ENCODE results near the gene C5orf47. TPM values are rescaled to one million over a fixed set of nuclear protein-coding genes. Genes with fewer than 3 reads are reported as not detected.

The C5orf47 gene
- total and polyA plus RNA-seq, 2 donors (not counting 1 experiment from before 2014, with no cell fraction given): not detected

- Histone ChIP-seq H2AFZ (ENCODE audit: insufficient read depth, low read depth, low read length, poor library complexity, severe bottlenecking) (no peak overlapping the region), H3K27me3 (replicated peaks in 1 of 4; ENCODE audit: control extremely low read depth in 1 of 4, control insufficient read depth in 3 of 4, insufficient read depth in 4 of 4, low read length in 3 of 4) (peaks cover 0 to 3% (median 1%) of the 10 kb centered on the region in 4 experiments), H3K9ac (ENCODE audit: low read length) (no peak overlapping the region), H3K27ac (ENCODE audit: low read length in 2 of 2) (no peak overlapping the region), H4K20me1 (ENCODE audit: control insufficient read depth, insufficient read depth, low read length, poor library complexity, severe bottlenecking) (no peaks in the 10 kb centered on the region), H3K4me3 (ENCODE audit: control extremely low read depth in 1 of 5, extremely low read depth in 1 of 5, insufficient read depth in 1 of 5, low read depth in 2 of 5, low read length in 4 of 5) (no peak overlapping the region), H3K79me2 (ENCODE audit: control insufficient read depth, insufficient read depth, low read length) (no peaks in the 10 kb centered on the region), H3K4me1 (ENCODE audit: control insufficient read depth in 2 of 2, insufficient read depth in 2 of 2, low read length in 2 of 2) (no peaks in the 10 kb centered on the region), H3K36me3 (replicated peaks in 1 of 2; ENCODE audit: control extremely low read depth in 1 of 2, control insufficient read depth in 1 of 2, extremely low read depth in 1 of 2, insufficient read depth in 2 of 2, low read length in 1 of 2) (no peaks in the 10 kb centered on the region), H3K9me3 (ENCODE audit: control extremely low read depth in 1 of 3, control insufficient read depth in 2 of 3, insufficient read depth in 1 of 3, low read length in 2 of 3) (no peaks in the 10 kb centered on the region), H3K4me2 (replicated peaks; ENCODE audit: low read depth, low read length, poor library complexity, severe bottlenecking) (no peak overlapping the region)
- peaks cover 37% of the 10 kb centered on the region for H3K27me3 Mint-ChIP-seq
- DNase-seq (no peak), ATAC-seq (ENCODE audit: low read depth) (no peak)
- no peak overlapping the region for H3K4me3 Mint-ChIP-seq
- TF ChIP-seq CTCF (IDR thresholded peaks at IDR 0.05) (no peak), EZH2 (IDR thresholded peaks at IDR 0.05; ENCODE audit: borderline replicate concordance, insufficient read depth, low read depth, low read length, poor library complexity, severe bottlenecking) (no peak)
- no peaks in the 10 kb centered on the region for H3K4me1 Mint-ChIP-seq
- WGBS (ENCODE audit: insufficient coverage): no CpG with 5 or more reads among the region's 4 CpGs
- ChIA-PET CTCF (no interaction called here), POLR2A (no interaction called here)
- H3K27ac Mint-ChIP-seq: no peak overlapping the region
- intact Hi-C loops (cut with micrococcal nuclease): no loop called here
- H3K9me3 Mint-ChIP-seq (ENCODE audit: insufficient read depth): no peaks in the 10 kb centered on the region
Observed at GRCh38 chr5:173998531-173998930, 9.6 kb downstream of the C5orf47 start.

- H3K27me3 Mint-ChIP-seq: peaks cover 39% of the 10 kb centered on the region
- H3K4me1 Mint-ChIP-seq: no peaks in the 10 kb centered on the region
- POLR2A ChIA-PET: no interaction called here
Observed at GRCh38 chr5:174000076-174000475, 11.1 kb downstream of the C5orf47 start.

More at GRCh38 chr5:174000076-174000475, 11.1 kb downstream of the C5orf47 start:
- Mint-ChIP-seq H3K9me3 (ENCODE audit: insufficient read depth) (no peaks in the 10 kb centered on the region), H3K4me3 (no peak overlapping the region), H3K27ac (no peak overlapping the region)
- Histone ChIP-seq H3K9ac (ENCODE audit: low read length) (no peak overlapping the region), H3K27ac (ENCODE audit: low read length in 2 of 2) (no peak overlapping the region), H3K36me3 (replicated peaks in 1 of 2; ENCODE audit: control extremely low read depth in 1 of 2, control insufficient read depth in 1 of 2, extremely low read depth in 1 of 2, insufficient read depth in 2 of 2, low read length in 1 of 2) (no peaks in the 10 kb centered on the region), H3K4me3 (ENCODE audit: control extremely low read depth in 1 of 5, extremely low read depth in 1 of 5, insufficient read depth in 1 of 5, low read depth in 2 of 5, low read length in 4 of 5) (no peak overlapping the region), H3K4me1 (ENCODE audit: control insufficient read depth in 2 of 2, insufficient read depth in 2 of 2, low read length in 2 of 2) (no peaks in the 10 kb centered on the region), H3K79me2 (ENCODE audit: control insufficient read depth, insufficient read depth, low read length) (no peaks in the 10 kb centered on the region), H3K4me2 (replicated peaks; ENCODE audit: low read depth, low read length, poor library complexity, severe bottlenecking) (no peak overlapping the region), H3K9me3 (ENCODE audit: control extremely low read depth in 1 of 3, control insufficient read depth in 2 of 3, insufficient read depth in 1 of 3, low read length in 2 of 3) (no peaks in the 10 kb centered on the region), H2AFZ (ENCODE audit: insufficient read depth, low read depth, low read length, poor library complexity, severe bottlenecking) (no peak overlapping the region), H4K20me1 (ENCODE audit: control insufficient read depth, insufficient read depth, low read length, poor library complexity, severe bottlenecking) (no peaks in the 10 kb centered on the region), H3K27me3 (replicated peaks in 1 of 4; ENCODE audit: control extremely low read depth in 1 of 4, control insufficient read depth in 3 of 4, insufficient read depth in 4 of 4, low read length in 3 of 4) (peaks cover 0 to 3% (median 1%) of the 10 kb centered on the region in 4 experiments)
- no peak for ATAC-seq (ENCODE audit: low read depth)
- TF ChIP-seq EZH2 (IDR thresholded peaks at IDR 0.05; ENCODE audit: borderline replicate concordance, insufficient read depth, low read depth, low read length, poor library complexity, severe bottlenecking): no peak
- no peak for TF ChIP-seq CTCF (IDR thresholded peaks at IDR 0.05)
- intact Hi-C loops (cut with micrococcal nuclease): no loop called here
- no peak for DNase-seq
- CTCF ChIA-PET: no interaction called here
- no CpG with 5 or more reads among the region's 4 CpGs for WGBS (ENCODE audit: insufficient coverage)
